ENCODE results near the gene CLCN7. TPM values are rescaled to one million over a fixed set of nuclear protein-coding genes. Genes with fewer than 3 reads are reported as not detected.

CLCN7 gene
- total RNA-seq, 1 donor from 2014 or later = 118 TPM

DNA sequence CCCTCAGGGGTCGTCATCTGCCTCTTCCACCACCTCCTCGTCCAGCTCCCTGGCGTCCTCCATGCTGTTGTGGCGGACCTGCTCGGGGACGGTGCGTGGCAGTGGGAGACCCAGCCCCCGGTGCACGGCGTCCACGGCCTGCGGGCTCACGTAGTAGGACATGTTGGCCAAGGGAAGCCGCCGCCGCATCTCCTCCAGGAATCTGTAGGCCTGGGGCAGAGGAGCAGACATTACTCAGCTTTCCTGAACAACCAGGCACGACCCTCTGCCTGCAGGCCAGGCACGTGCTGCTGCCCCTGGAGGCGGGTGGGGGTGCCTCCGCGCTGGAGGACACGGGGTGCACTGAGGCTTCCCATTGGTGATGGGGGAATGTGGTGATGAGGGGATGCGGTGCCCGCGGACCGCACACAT is 36.1 kb upstream of the CLCN7 start:
- TF ChIP-seq, protein P1, sequence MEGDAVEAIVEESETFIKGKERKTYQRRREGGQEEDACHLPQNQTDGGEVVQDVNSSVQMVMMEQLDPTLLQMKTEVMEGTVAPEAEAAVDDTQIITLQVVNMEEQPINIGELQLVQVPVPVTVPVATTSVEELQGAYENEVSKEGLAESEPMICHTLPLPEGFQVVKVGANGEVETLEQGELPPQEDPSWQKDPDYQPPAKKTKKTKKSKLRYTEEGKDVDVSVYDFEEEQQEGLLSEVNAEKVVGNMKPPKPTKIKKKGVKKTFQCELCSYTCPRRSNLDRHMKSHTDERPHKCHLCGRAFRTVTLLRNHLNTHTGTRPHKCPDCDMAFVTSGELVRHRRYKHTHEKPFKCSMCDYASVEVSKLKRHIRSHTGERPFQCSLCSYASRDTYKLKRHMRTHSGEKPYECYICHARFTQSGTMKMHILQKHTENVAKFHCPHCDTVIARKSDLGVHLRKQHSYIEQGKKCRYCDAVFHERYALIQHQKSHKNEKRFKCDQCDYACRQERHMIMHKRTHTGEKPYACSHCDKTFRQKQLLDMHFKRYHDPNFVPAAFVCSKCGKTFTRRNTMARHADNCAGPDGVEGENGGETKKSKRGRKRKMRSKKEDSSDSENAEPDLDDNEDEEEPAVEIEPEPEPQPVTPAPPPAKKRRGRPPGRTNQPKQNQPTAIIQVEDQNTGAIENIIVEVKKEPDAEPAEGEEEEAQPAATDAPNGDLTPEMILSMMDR (IDR thresholded peaks at IDR 0.05; ENCODE audit: partially characterized antibody, unreplicated experiment) = no peak
- no peak overlapping the region for H3K27ac Mint-ChIP-seq (ENCODE audit: unreplicated experiment)

DNA sequence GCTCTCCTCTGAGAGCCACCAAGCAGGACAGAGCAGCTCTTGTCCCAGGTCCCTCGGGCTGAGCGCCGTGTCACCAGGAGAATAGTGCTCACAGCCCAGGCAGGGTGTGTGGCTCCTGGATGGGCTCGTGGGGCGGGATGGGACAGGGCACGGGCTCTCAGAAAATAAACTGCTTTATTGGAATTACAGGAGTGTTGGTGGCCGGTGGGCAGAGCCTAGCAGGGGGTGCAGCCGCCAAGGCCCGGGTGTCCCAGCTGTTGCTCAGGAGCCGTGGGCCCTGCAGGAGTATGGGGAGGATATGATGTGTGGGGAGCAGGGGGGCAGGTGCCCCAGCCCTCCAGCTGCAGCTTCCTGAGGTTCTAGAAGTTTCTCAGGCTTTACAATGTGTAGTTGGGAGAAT is 35.4 kb upstream of the CLCN7 start:
- H3K4me3 Mint-ChIP-seq (ENCODE audit: unreplicated experiment) = no peak overlapping the region

More for the DNA sequence above, 36.1 kb upstream of the CLCN7 start:
- no peaks in the 10 kb centered on the region for H3K4me1 Mint-ChIP-seq (ENCODE audit: low read depth, unreplicated experiment)
- no peak overlapping the region for H3K4me3 Mint-ChIP-seq (ENCODE audit: unreplicated experiment)
- no peak for DNase-seq
- peaks cover 8% of the 10 kb centered on the region for H3K27me3 Mint-ChIP-seq (ENCODE audit: unreplicated experiment)
- peaks cover 8% of the 10 kb centered on the region for H3K36me3 Mint-ChIP-seq (ENCODE audit: unreplicated experiment)
- H3K9me3 Mint-ChIP-seq (ENCODE audit: unreplicated experiment) = peaks cover 2% of the 10 kb centered on the region

DNA sequence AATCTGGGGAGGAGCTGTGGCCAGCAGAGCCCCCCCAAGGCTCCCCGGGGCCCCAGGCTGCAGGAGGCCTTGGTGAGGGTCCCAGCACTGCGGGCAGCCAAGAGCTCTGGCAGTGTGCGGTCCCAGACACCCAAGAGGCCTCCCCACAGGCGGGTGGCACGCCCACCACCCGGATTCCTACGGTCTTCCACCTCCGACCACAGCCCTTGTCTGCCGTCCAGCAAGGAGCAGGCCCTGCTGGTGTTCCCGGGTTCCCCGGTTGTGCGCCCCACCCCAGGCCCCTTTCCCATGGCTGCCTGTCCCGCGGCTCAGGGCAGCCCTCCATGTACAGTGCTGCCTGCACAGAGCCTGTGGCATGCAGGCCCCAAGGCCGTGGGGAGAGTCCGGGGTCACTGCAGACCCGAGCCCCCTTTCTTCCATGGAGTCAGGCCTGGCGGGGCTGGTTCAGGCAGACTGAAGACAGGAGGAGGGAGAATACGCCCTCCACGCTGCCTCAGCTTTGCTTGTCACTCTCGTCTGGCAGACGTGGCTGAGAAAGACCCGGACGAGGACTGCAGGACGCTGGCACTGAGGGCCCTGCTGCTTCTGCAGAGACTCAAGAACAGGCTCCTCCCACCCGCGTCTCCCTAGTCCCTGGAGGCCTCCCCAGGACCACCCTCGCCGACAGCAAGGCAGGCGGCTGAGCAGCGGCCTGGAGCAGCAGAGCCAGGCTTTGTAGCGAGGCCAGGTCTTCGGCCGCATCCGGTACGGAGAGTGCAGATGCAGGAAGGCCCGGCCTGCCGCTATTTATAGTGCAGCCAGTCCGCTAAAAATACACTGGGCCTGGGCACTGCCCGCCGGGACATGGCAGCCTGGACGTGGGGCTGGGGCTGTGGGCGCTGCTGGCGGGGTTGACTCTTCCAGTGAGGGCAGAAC is 34.7 kb upstream of the CLCN7 start:
- DNase-seq = no peak
- no peak overlapping the region for H3K27ac Mint-ChIP-seq (ENCODE audit: unreplicated experiment)
- no peaks in the 10 kb centered on the region for H3K4me1 Mint-ChIP-seq (ENCODE audit: low read depth, unreplicated experiment)
- H3K4me3 Mint-ChIP-seq (ENCODE audit: unreplicated experiment) = no peak overlapping the region
- peaks cover 8% of the 10 kb centered on the region for H3K27me3 Mint-ChIP-seq (ENCODE audit: unreplicated experiment)
- peaks cover 2% of the 10 kb centered on the region for H3K36me3 Mint-ChIP-seq (ENCODE audit: unreplicated experiment)
- peaks cover 2% of the 10 kb centered on the region for H3K9me3 Mint-ChIP-seq (ENCODE audit: unreplicated experiment)
- TF ChIP-seq, protein P1 (IDR thresholded peaks at IDR 0.05; ENCODE audit: partially characterized antibody, unreplicated experiment) = no peak

More for the DNA sequence above, 35.4 kb upstream of the CLCN7 start:
- Mint-ChIP-seq H3K36me3 (ENCODE audit: unreplicated experiment) (peaks cover 8% of the 10 kb centered on the region), H3K9me3 (ENCODE audit: unreplicated experiment) (peaks cover 2% of the 10 kb centered on the region), H3K27ac (ENCODE audit: unreplicated experiment) (no peak overlapping the region), H3K27me3 (ENCODE audit: unreplicated experiment) (peaks cover 8% of the 10 kb centered on the region), H3K4me1 (ENCODE audit: low read depth, unreplicated experiment) (no peaks in the 10 kb centered on the region)
- no peak for DNase-seq
- TF ChIP-seq, protein P1 (IDR thresholded peaks at IDR 0.05; ENCODE audit: partially characterized antibody, unreplicated experiment) = no peak

DNA sequence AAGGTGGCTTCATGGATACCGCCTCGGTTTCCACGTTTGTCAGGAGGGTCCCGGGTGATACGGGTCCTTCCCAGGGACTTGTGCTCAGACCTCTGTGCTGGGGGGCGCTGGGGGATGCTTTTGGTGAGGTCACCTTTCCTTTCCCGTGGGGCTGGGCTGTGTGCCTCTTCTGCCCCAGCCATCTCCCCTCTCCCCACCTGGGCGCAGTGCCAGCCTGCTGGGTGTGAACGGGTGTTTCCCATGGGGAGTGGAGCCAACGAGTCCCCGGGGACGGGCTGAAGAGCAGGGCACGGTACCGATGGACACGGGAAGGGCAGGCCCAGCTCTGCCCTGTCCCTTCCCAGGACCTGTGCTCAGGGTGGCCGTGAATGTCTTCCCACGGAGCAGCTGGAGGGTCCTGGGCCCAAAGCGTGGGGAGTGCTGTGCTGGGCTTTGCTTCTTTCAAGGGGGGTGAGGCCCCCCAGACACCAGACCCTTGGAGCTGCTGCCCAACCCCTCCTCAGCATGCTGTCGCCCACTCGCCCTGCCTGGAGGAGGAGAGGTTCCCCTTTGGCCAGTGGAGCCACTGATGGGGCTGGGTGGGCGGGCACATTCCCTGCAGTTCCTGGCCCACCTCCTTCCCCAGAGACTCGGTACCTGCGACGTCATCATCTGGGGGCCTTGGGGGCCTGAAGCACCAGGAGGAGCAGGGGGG is 33.8 kb upstream of the CLCN7 start:
- Mint-ChIP-seq H3K36me3 (ENCODE audit: unreplicated experiment) (no peaks in the 10 kb centered on the region), H3K27me3 (ENCODE audit: unreplicated experiment) (peaks cover 8% of the 10 kb centered on the region), H3K4me3 (ENCODE audit: unreplicated experiment) (no peak overlapping the region), H3K27ac (ENCODE audit: unreplicated experiment) (no peak overlapping the region), H3K9me3 (ENCODE audit: unreplicated experiment) (peaks cover 2% of the 10 kb centered on the region), H3K4me1 (ENCODE audit: low read depth, unreplicated experiment) (no peaks in the 10 kb centered on the region)
- TF ChIP-seq, protein P1 (IDR thresholded peaks at IDR 0.05; ENCODE audit: partially characterized antibody, unreplicated experiment) = no peak
- no peak for DNase-seq
